ENCODE measurements around the gene ETV5. TPM values are rescaled to one million over a fixed set of nuclear protein-coding genes. Genes with fewer than 3 reads are reported as not detected.

Gene ETV5
- polyA plus RNA-seq, 1 donor from 2014 or later = 0.30 TPM

DNA sequence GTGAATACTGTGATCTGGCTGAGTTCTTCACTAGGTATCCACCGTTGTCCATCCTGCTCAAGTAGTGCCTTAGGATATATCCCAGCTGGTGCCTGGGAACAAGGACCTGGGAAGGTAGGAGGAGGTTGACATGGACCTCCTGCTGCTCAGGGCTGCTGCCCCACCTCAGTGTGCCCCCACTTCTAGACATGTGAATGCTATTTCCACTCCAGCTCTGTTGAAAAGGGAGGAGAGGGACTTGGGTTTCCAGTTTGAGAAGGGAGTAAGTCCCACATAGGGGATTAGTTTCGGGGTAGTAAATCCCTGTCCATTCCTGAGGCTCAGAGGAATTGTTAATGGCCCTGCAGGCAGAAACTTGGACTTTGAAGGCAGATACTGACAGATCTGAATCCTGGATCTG, 32.9 kb upstream of the ETV5 start:
- no peaks in the 10 kb centered on the region for H3K36me3 ChIP-seq (ENCODE audit: insufficient read depth, low read length)

DNA sequence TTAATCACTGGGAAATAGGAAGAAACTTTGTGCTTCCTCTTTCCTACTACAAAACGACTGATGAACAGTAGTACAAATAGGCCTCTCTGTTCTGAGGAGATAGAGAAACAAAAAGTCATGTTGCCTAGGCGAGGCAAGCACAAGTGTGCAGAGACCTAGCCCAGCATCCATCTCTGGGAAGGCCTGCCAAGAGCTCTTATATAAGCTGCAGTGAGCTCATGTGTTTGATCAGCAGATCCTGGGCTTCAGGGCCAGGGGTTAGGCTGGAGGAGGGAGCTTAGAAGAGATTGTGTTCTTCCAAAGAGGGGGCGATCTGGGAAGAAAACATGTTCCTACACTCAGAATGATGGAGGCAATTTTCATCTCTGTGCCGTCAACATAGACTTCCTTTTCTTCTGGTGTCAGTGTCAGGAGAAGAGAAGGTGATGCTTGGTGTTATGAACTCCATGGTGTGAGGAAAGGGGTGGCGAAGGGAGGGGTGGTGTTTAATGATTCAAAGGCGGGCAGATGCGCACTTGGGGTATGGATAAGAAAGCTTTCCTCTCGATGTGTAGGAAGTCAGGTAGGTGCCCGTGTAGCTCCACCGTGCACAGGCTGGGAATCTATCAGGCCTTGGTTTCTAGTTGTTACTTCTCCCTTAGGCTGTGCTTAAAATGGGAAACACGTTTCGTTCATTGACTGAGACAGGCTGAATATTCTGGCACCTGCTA, 29.5 kb upstream of the ETV5 start:
- no peak overlapping the region for H3K4me3 ChIP-seq (ENCODE audit: low read length)
- H3K27me3 ChIP-seq (ENCODE audit: insufficient read depth, low read depth, low read length) = no peaks in the 10 kb centered on the region
- no peaks in the 10 kb centered on the region for H3K9me2 ChIP-seq (ENCODE audit: insufficient read depth, low read length)
- no peak overlapping the region for H3K27ac ChIP-seq (ENCODE audit: low read length)
- no peak overlapping the region for H3K4me2 ChIP-seq (ENCODE audit: low read length)
- no peak overlapping the region for H3K9ac ChIP-seq (ENCODE audit: low read length)
- H3F3A ChIP-seq (ENCODE audit: insufficient read depth, low read length, poor library complexity, severe bottlenecking) = no peaks in the 10 kb centered on the region
- H3K36me3 ChIP-seq (ENCODE audit: insufficient read depth, low read length) = no peaks in the 10 kb centered on the region
- H3K9me3 ChIP-seq (ENCODE audit: low read length) = no peaks in the 10 kb centered on the region
- H4K20me1 ChIP-seq (ENCODE audit: insufficient read depth) = no peaks in the 10 kb centered on the region
- H3K79me2 ChIP-seq (replicated peaks; ENCODE audit: insufficient read depth, low read length) = no peaks in the 10 kb centered on the region
- no peak overlapping the region for H2AFZ ChIP-seq (ENCODE audit: low read depth, low read length)
- no peak for TF ChIP-seq SMC3 (conservative IDR thresholded peaks at IDR 0.05; ENCODE audit: poor library complexity)
- no peak for TF ChIP-seq RAD21 (conservative IDR thresholded peaks at IDR 0.05)
- no peak for TF ChIP-seq EP300 (conservative IDR thresholded peaks at IDR 0.05; ENCODE audit: poor library complexity, severe bottlenecking)
- no peak for TF ChIP-seq CTCF (IDR thresholded peaks at IDR 0.05; ENCODE audit: poor library complexity, severe bottlenecking)
- no peak for TF ChIP-seq POLR2AphosphoS5 (IDR thresholded peaks at IDR 0.05)
- TF ChIP-seq EZH2 (IDR thresholded peaks at IDR 0.05; ENCODE audit: borderline replicate concordance, insufficient read depth, low read length, poor library complexity, severe bottlenecking) = no peak
- TF ChIP-seq MXI1 (conservative IDR thresholded peaks at IDR 0.05; ENCODE audit: poor library complexity, severe bottlenecking) = no peak
- TF ChIP-seq TAF1 (IDR thresholded peaks at IDR 0.05; ENCODE audit: low read depth) = no peak

More for the DNA sequence above, 32.9 kb upstream of the ETV5 start:
- Histone ChIP-seq H3K79me2 (replicated peaks; ENCODE audit: insufficient read depth, low read length) (no peaks in the 10 kb centered on the region), H3K4me2 (ENCODE audit: low read length) (no peak overlapping the region), H3K9me2 (ENCODE audit: insufficient read depth, low read length) (no peaks in the 10 kb centered on the region), H3K9ac (ENCODE audit: low read length) (no peak overlapping the region), H3K27ac (ENCODE audit: low read length) (no peak overlapping the region), H4K20me1 (ENCODE audit: insufficient read depth) (no peaks in the 10 kb centered on the region), H3F3A (ENCODE audit: insufficient read depth, low read length, poor library complexity, severe bottlenecking) (no peaks in the 10 kb centered on the region), H3K27me3 (ENCODE audit: insufficient read depth, low read depth, low read length) (no peaks in the 10 kb centered on the region), H2AFZ (ENCODE audit: low read depth, low read length) (no peak overlapping the region), H3K4me3 (ENCODE audit: low read length) (no peak overlapping the region), H3K9me3 (ENCODE audit: low read length) (no peaks in the 10 kb centered on the region)
- TF ChIP-seq POLR2AphosphoS5 (IDR thresholded peaks at IDR 0.05) (no peak), EZH2 (IDR thresholded peaks at IDR 0.05; ENCODE audit: borderline replicate concordance, insufficient read depth, low read length, poor library complexity, severe bottlenecking) (no peak), SMC3 (conservative IDR thresholded peaks at IDR 0.05; ENCODE audit: poor library complexity) (no peak), EP300 (conservative IDR thresholded peaks at IDR 0.05; ENCODE audit: poor library complexity, severe bottlenecking) (no peak), MXI1 (conservative IDR thresholded peaks at IDR 0.05; ENCODE audit: poor library complexity, severe bottlenecking) (no peak), TAF1 (IDR thresholded peaks at IDR 0.05; ENCODE audit: low read depth) (no peak), RAD21 (conservative IDR thresholded peaks at IDR 0.05) (no peak), CTCF (IDR thresholded peaks at IDR 0.05; ENCODE audit: poor library complexity, severe bottlenecking) (no peak)
- TF ChIP-seq, protein P1, sequence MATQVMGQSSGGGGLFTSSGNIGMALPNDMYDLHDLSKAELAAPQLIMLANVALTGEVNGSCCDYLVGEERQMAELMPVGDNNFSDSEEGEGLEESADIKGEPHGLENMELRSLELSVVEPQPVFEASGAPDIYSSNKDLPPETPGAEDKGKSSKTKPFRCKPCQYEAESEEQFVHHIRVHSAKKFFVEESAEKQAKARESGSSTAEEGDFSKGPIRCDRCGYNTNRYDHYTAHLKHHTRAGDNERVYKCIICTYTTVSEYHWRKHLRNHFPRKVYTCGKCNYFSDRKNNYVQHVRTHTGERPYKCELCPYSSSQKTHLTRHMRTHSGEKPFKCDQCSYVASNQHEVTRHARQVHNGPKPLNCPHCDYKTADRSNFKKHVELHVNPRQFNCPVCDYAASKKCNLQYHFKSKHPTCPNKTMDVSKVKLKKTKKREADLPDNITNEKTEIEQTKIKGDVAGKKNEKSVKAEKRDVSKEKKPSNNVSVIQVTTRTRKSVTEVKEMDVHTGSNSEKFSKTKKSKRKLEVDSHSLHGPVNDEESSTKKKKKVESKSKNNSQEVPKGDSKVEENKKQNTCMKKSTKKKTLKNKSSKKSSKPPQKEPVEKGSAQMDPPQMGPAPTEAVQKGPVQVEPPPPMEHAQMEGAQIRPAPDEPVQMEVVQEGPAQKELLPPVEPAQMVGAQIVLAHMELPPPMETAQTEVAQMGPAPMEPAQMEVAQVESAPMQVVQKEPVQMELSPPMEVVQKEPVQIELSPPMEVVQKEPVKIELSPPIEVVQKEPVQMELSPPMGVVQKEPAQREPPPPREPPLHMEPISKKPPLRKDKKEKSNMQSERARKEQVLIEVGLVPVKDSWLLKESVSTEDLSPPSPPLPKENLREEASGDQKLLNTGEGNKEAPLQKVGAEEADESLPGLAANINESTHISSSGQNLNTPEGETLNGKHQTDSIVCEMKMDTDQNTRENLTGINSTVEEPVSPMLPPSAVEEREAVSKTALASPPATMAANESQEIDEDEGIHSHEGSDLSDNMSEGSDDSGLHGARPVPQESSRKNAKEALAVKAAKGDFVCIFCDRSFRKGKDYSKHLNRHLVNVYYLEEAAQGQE (IDR thresholded peaks at IDR 0.05; ENCODE audit: borderline replicate concordance) = no peak
